HEK293 (cell line): ENCODE measurements around the gene SWT1.
"Not testable (repeated sequence)": the region's sequence is repeated elsewhere in the genome, so short reads cannot be mapped to it uniquely, and the experiment has no call there.

Source experiments
- CTCF ChIA-PET: fragments of 350-600 bp; formaldehyde crosslinking; extraction: SDS; loops from one replicate; lab custom pipeline; 2021; ENCODE audit warnings: antibody characterized with exemption; lab: Yijun Ruan, JAX
- POLR2A ChIA-PET: fragments of 300-600 bp; formaldehyde crosslinking; extraction: SDS; loops from one replicate; lab custom pipeline; 2020; ENCODE audit warnings: antibody characterized with exemption, inconsistent platforms; lab: Yijun Ruan, JAX
- H3K27ac ChIP-seq: fragments of 200-500 bp; sonication (Bioruptor generic); 2 replicates; pipeline ENCODE4 v1.5.1; 2014; ENCODE audit warnings: low read depth, low read length, control low read depth, inconsistent platforms; ENCODE audit errors: extremely low read depth
- H3K36me3 ChIP-seq, 2 experiments: fragments of 200-500 bp in 1 of 2; sonication (Bioruptor generic) in 1 of 2; 1 replicate in 1 of 2; 2 replicates in 1 of 2; pipeline ENCODE4 v1.5.1; 2014 to 2017; ENCODE audit warnings: inconsistent platforms in 2 of 2, low read length in 2 of 2; ENCODE audit not compliant: control insufficient read depth in 2 of 2, insufficient read depth in 1 of 2
- H3K4me1 ChIP-seq: fragments of 200-500 bp; sonication (Bioruptor generic); 2 replicates; pipeline ENCODE4 v1.5.1; 2014; ENCODE audit warnings: mild to moderate bottlenecking, low read length, inconsistent platforms; ENCODE audit not compliant: control insufficient read depth, insufficient read depth
- H3K4me3 ChIP-seq: 2 replicates; pipeline ENCODE4 v1.5.1; 2011; ENCODE audit warnings: low read depth, mild to moderate bottlenecking, control low read depth, low read length, moderate library complexity
- H3K9me3 ChIP-seq: fragments of 200-500 bp; sonication (Bioruptor generic); 2 replicates; pipeline ENCODE4 v1.5.1; 2014; ENCODE audit warnings: low read depth, low read length, inconsistent platforms; ENCODE audit not compliant: control insufficient read depth, insufficient read depth
- ELK4 ChIP-seq: IDR thresholded peaks from 2 replicates; pipeline ENCODE4 v1.6.1; 2011; ENCODE audit warnings: mild to moderate bottlenecking, low read depth, low read length, borderline replicate concordance
- MYNN ChIP-seq: fragments of 450-650 bp; formaldehyde crosslinking; IDR thresholded peaks from 2 replicates; pipeline ENCODE4 v1.5.1; 2016; ENCODE audit warnings: missing biosample characterization, missing genetic modification characterization, borderline replicate concordance
- TCF7L2 ChIP-seq: IDR thresholded peaks from 2 replicates; pipeline ENCODE4 v1.6.1; 2011; ENCODE audit warnings: low read depth, mild to moderate bottlenecking, inconsistent platforms, low read length, moderate library complexity, borderline replicate concordance
- YY2 ChIP-seq: fragments of 450-650 bp; formaldehyde crosslinking; IDR thresholded peaks from 2 replicates; pipeline ENCODE4 v1.5.1; 2016; ENCODE audit warnings: missing biosample characterization, missing genetic modification characterization
- ZNF146 ChIP-seq: fragments of 450-650 bp; formaldehyde crosslinking; IDR thresholded peaks from 2 replicates; pipeline ENCODE4 v1.5.1; 2016; ENCODE audit warnings: missing biosample characterization, missing genetic modification characterization
- ZNF157 ChIP-seq: fragments of 450-650 bp; formaldehyde crosslinking; IDR thresholded peaks from 2 replicates; pipeline ENCODE4 v1.5.1; 2016; ENCODE audit warnings: missing biosample characterization, missing genetic modification characterization
- ZNF2 ChIP-seq: fragments of 450-650 bp; formaldehyde crosslinking; IDR thresholded peaks from 2 replicates; pipeline ENCODE4 v1.5.1; 2016; ENCODE audit warnings: missing biosample characterization, missing genetic modification characterization
- ZNF433 ChIP-seq: fragments of 450-650 bp; formaldehyde crosslinking; IDR thresholded peaks from 2 replicates; pipeline ENCODE4 v1.5.1; 2016; ENCODE audit warnings: missing biosample characterization, missing genetic modification characterization, low read depth
- ZNF529 ChIP-seq: fragments of 450-650 bp; formaldehyde crosslinking; IDR thresholded peaks from 2 replicates; pipeline ENCODE4 v1.5.1; 2017; ENCODE audit warnings: missing genetic modification characterization, missing biosample characterization; ENCODE audit not compliant: insufficient replicate concordance
- ZNF561 ChIP-seq: fragments of 450-650 bp; IDR thresholded peaks from 2 replicates; pipeline ENCODE4 v1.5.1; 2018; ENCODE audit warnings: missing biosample characterization, missing genetic modification characterization, borderline replicate concordance
- ZNF692 ChIP-seq: fragments of 450-650 bp; formaldehyde crosslinking; IDR thresholded peaks from 2 replicates; pipeline ENCODE4 v1.5.1; 2016; ENCODE audit warnings: missing biosample characterization, missing genetic modification characterization
- ZNF701 ChIP-seq: fragments of 450-650 bp; formaldehyde crosslinking; IDR thresholded peaks from 2 replicates; pipeline ENCODE4 v1.5.1; 2016; ENCODE audit warnings: missing biosample characterization, missing genetic modification characterization
- ZNF843 ChIP-seq: fragments of 450-650 bp; formaldehyde crosslinking; IDR thresholded peaks from 2 replicates; pipeline ENCODE4 v1.5.1; 2016; ENCODE audit warnings: missing biosample characterization, missing genetic modification characterization
- ZSCAN16 ChIP-seq: fragments of 450-650 bp; formaldehyde crosslinking; IDR thresholded peaks from 2 replicates; pipeline ENCODE4 v1.5.1; 2016; ENCODE audit warnings: missing biosample characterization, missing genetic modification characterization
- TF ChIP-seq, protein P1 (sequence below): fragments of 450-650 bp; formaldehyde crosslinking; IDR thresholded peaks from 2 replicates; pipeline ENCODE4 v1.5.1; 2016; ENCODE audit warnings: missing biosample characterization, missing genetic modification characterization

SWT1 gene

DNA sequence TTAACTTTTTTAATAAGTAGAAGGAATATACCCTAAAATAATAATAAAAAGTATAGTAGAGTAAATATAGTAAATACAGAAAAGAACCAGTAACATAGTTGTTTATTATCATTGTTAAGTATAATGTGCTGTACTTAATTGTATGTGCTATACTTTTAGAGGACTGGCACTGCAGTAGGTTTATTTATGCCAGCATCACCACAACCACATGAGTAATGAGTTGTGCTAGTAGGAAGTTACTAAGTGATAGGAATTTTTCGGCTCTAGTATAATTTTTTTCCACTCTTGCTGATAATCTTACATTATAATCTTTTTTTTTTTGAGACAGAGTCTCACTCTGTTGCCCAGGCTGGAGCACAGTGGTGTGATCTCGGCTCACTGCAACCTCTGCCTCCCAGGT is 88.5 kb downstream of the SWT1 start (continued):
- no peak for TF ChIP-seq ZNF529 (tag by site-specific recombination)
- TF ChIP-seq ELK4: no peak
- TF ChIP-seq ZSCAN16 (tag by site-specific recombination): no peak
- TF ChIP-seq ZNF843 (tag by site-specific recombination): no peak
- TF ChIP-seq, protein P1, sequence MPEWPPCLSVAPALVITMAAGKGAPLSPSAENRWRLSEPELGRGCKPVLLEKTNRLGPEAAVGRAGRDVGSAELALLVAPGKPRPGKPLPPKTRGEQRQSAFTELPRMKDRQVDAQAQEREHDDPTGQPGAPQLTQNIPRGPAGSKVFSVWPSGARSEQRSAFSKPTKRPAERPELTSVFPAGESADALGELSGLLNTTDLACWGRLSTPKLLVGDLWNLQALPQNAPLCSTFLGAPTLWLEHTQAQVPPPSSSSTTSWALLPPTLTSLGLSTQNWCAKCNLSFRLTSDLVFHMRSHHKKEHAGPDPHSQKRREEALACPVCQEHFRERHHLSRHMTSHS (tag by site-specific recombination): no peak
- TF ChIP-seq ZNF701 (tag by site-specific recombination): no peak
- no peak for TF ChIP-seq MYNN (tag by site-specific recombination)

DNA sequence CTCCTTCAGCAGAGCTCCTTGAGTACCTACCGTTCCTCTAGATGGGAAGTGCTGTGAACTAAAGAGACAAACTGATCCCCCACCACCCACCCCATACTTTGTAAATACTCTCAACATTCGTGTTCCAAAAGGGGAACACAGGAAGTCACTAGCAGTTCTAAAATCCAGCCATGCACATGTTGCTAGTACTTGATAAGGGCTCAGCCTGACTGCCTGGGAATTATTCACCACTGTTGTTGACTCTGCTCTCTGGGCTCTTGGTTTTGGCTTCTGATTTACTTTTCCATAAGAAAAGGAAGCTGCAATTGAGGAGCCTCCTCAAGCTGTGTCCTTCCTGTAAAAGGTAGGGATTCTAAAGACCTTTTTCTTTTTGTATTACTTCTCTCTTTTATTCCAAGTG is 92.6 kb downstream of the SWT1 start:
- ChIA-PET CTCF (interaction anchor here (0.5 kb wide), 1 partner anchor 21 kb away, joined by 4 read pairs; no protein-coding TSS in a partner anchor), POLR2A (no interaction called here)

DNA sequence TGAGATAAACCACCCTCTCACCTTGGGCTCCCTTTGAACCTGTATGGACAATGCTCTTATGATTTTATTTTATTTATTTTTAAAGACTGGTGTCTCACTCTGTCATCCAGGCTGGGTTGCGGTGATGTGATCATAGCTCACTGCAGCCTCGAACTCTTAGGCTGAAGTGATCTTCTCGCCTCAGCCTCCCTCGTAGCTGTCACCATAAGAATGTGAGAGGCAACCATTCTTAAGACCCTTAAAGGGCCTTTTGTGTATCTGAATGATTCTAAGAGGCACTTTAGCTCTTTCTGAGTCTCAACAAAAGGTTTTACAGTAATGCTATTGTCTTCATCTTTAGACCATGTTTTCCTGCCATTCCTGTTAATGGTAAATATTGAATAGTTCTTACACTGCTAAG is 93.1 kb downstream of the SWT1 start:
- no peak overlapping the region for H3K4me3 ChIP-seq
- H3K4me1 ChIP-seq: no peaks in the 10 kb centered on the region
- H3K36me3 ChIP-seq: no peaks in the 10 kb centered on the region
- POLR2A ChIA-PET: no interaction called here
- no peak overlapping the region for H3K27ac ChIP-seq
- TF ChIP-seq ZNF433 (tag by site-specific recombination): no peak
- no peak for TF ChIP-seq ZNF157 (tag by site-specific recombination)
- no peak for TF ChIP-seq ZNF692
- TF ChIP-seq ZNF561: no peak
- TF ChIP-seq ZNF2: no peak
- TF ChIP-seq, all 188 proteins: peak for 0
- no peaks in the 10 kb centered on the region for H3K9me3 ChIP-seq
- CTCF ChIA-PET: interaction anchor here (0.6 kb wide), 1 partner anchor 62 kb away, joined by 4 read pairs; no protein-coding TSS in a partner anchor

More for the DNA sequence above, 92.6 kb downstream of the SWT1 start:
- Histone ChIP-seq H3K4me1 (no peaks in the 10 kb centered on the region), H3K4me3 (no peak overlapping the region), H3K9me3 (no peaks in the 10 kb centered on the region), H3K27ac (no peak overlapping the region), H3K36me3 (no peaks in the 10 kb centered on the region)
- no peak for TF ChIP-seq YY2 (tag by site-specific recombination)
- no peak for TF ChIP-seq TCF7L2

DNA sequence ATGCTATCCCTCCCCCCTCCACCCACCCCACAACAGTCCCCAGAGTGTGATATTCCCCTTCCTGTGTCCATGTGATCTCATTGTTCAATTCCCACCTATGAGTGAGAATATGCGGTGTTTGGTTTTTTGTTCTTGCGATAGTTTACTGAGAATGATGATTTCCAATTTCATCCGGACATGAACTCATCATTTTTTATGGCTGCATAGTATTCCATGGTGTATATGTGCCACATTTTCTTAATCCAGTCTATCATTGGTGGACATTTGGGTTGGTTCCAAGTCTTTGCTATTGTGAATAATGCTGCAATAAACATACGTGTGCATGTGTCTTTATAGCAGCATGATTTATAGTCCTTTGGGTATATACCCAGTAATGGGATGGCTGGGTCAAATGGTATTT is 95.0 kb downstream of the SWT1 start:
- peak; percentile 77 for TF ChIP-seq ZNF146 (tag by site-specific recombination)
- POLR2A ChIA-PET, CTCF ChIA-PET, H3K9me3 ChIP-seq, H3K27ac ChIP-seq, H3K4me1 ChIP-seq, H3K4me3 ChIP-seq, H3K36me3 ChIP-seq: not testable (repeated sequence)

- POLR2A ChIA-PET, H3K27ac ChIP-seq, H3K9me3 ChIP-seq, CTCF ChIA-PET, H3K4me1 ChIP-seq, H3K36me3 ChIP-seq, H3K4me3 ChIP-seq: not testable (repeated sequence)
These were observed 95.4 kb downstream of the SWT1 start for GRCh38 chr1:185252404-185252803.

- H3K9me3 ChIP-seq, POLR2A ChIA-PET, CTCF ChIA-PET, H3K4me1 ChIP-seq, H3K4me3 ChIP-seq, H3K36me3 ChIP-seq, H3K27ac ChIP-seq: not testable (repeated sequence)
These were observed 98.6 kb downstream of the SWT1 start for GRCh38 chr1:185255595-185255994.
